22Rv1 (cell line): Measurements from ENCODE around the gene PTPRD.

Experiments used
- ZFX ChIP-seq: fragments of 450-650 bp; IDR thresholded peaks from 2 replicates; pipeline ENCODE4 v1.6.1; 2017; ENCODE audit warnings: antibody characterized with exemption, borderline replicate concordance
- TF ChIP-seq, protein P1 (sequence below): fragments of 450-650 bp; IDR thresholded peaks from 2 replicates; pipeline ENCODE4 v1.5.1; 2017; ENCODE audit warnings: mild to moderate bottlenecking

DNA sequence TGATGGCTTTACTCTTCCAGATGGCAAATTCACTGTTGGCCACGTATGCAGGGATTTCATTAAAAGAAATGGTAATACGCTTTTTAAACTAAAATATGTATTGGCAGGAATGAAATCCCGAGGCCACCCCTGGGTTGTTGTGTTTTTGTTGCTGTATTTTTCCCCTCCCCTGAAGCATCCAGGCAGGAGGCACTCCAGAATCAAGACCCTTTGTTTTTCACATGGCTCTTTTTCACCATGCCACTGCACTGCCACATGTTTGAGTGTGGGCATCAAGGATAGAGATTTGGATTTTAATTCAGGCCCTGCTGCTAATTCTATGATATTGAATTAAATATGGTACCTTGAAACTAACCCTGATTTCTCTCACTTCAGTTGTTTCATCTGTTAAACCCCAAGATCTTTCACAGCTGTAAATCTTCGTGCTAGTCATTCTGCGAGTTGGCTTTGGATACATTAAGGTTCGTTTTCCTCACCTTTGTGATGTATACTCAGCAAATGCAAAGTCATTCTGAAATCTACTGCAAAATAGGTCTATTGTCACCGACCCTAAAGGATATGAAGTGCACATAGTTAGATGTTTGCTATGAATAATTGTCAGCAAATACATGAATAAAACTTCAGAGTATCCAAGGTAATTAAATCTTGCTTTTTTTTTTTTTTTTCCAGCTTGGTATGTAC lies 533.4 kb downstream of the PTPRD start:
- TF ChIP-seq, protein P1, sequence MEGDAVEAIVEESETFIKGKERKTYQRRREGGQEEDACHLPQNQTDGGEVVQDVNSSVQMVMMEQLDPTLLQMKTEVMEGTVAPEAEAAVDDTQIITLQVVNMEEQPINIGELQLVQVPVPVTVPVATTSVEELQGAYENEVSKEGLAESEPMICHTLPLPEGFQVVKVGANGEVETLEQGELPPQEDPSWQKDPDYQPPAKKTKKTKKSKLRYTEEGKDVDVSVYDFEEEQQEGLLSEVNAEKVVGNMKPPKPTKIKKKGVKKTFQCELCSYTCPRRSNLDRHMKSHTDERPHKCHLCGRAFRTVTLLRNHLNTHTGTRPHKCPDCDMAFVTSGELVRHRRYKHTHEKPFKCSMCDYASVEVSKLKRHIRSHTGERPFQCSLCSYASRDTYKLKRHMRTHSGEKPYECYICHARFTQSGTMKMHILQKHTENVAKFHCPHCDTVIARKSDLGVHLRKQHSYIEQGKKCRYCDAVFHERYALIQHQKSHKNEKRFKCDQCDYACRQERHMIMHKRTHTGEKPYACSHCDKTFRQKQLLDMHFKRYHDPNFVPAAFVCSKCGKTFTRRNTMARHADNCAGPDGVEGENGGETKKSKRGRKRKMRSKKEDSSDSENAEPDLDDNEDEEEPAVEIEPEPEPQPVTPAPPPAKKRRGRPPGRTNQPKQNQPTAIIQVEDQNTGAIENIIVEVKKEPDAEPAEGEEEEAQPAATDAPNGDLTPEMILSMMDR: no peak
- TF ChIP-seq ZFX: no peak
